ENCODE data around the gene IFNL3.
"Not testable (repeated sequence)": the region's sequence is repeated elsewhere in the genome, so short reads cannot be mapped to it uniquely, and the experiment has no call there.

Gene IFNL3

GRCh38 chr19:39253374-39254149, 8.8 kb upstream of the IFNL3 start:
- DNase-seq (ENCODE audit: low read depth in 2 of 2) = no peak

- DNase-seq (ENCODE audit: low read depth in 2 of 2) = no peak
Measured at GRCh38 chr19:39252458-39252857, 7.7 kb upstream of the IFNL3 start.

GRCh38 chr19:39251846-39252245, 7.0 kb upstream of the IFNL3 start:
- DNase-seq (ENCODE audit: low read depth in 2 of 2) = no peak

- no peak for DNase-seq (ENCODE audit: low read depth in 2 of 2)
Measured at GRCh38 chr19:39251081-39251480, 6.3 kb upstream of the IFNL3 start.

- DNase-seq (ENCODE audit: low read depth in 2 of 2) = no peak
Measured at GRCh38 chr19:39248806-39249205, 4.0 kb upstream of the IFNL3 start, which contains the start of gene IFNL4. TSS of gene IFNL4 (minus strand) at chr19:39248856.

GRCh38 chr19:39247701-39248664, 3.2 kb upstream of the IFNL3 start:
- no peak for DNase-seq (ENCODE audit: low read depth in 2 of 2)

GRCh38 chr19:39246951-39247669, 2.3 kb upstream of the IFNL3 start:
- no peak for DNase-seq (ENCODE audit: low read depth in 2 of 2)

- DNase-seq (ENCODE audit: low read depth in 2 of 2) = not testable (repeated sequence)
Measured at GRCh38 chr19:39245166-39245565, 360 bp upstream of the IFNL3 start.

- DNase-seq (ENCODE audit: low read depth in 2 of 2) = not testable (repeated sequence)
Measured at GRCh38 chr19:39243741-39244140, 1.1 kb downstream of the IFNL3 start.

GRCh38 chr19:39240421-39240820, 4.4 kb downstream of the IFNL3 start:
- no peak for DNase-seq (ENCODE audit: low read depth in 2 of 2)

GRCh38 chr19:39238944-39239343, 5.9 kb downstream of the IFNL3 start:
- no peak for DNase-seq (ENCODE audit: low read depth in 2 of 2)

- DNase-seq (ENCODE audit: low read depth in 2 of 2) = no peak
Measured at GRCh38 chr19:39238209-39238608, 6.6 kb downstream of the IFNL3 start.

GRCh38 chr19:39237200-39238184, 7.3 kb downstream of the IFNL3 start:
- peak in 1 of 2 donors; percentile 9 for DNase-seq (ENCODE audit: low read depth in 2 of 2)

- peak; percentile 14 to 18 for DNase-seq (ENCODE audit: low read depth in 2 of 2)
Measured at GRCh38 chr19:39236527-39236926, 8.3 kb downstream of the IFNL3 start.

- no peak for DNase-seq (ENCODE audit: low read depth in 2 of 2)
Measured at GRCh38 chr19:39232708-39233107, 12.1 kb downstream of the IFNL3 start.

- DNase-seq (ENCODE audit: low read depth in 2 of 2) = no peak
Measured at GRCh38 chr19:39230096-39230764, 14.6 kb downstream of the IFNL3 start.

- no peak for DNase-seq (ENCODE audit: low read depth in 2 of 2)
Measured at GRCh38 chr19:39224910-39225309, 19.9 kb downstream of the IFNL3 start.

- no peak for DNase-seq (ENCODE audit: low read depth in 2 of 2)
Measured at GRCh38 chr19:39223703-39224279, 21.0 kb downstream of the IFNL3 start.

GRCh38 chr19:39219108-39219507, 25.7 kb downstream of the IFNL3 start:
- not testable (repeated sequence) for DNase-seq (ENCODE audit: low read depth in 2 of 2)

Measured in stimulated activated CD8-positive, alpha-beta memory T cell treated with anti-CD3 and anti-CD28 coated beads, Interleukin-2, amount 100 ng/mL, for 1 hour (primary cell).